Measurements from ENCODE around the gene SLC28A1.

The SLC28A1 gene

GRCh38 chr15:84908564-84908963 lies 24.1 kb downstream of the SLC28A1 start:
- no peak overlapping the region for H3K27ac ChIP-seq (ENCODE audit: low read depth, low read length)
- H3K27me3 ChIP-seq (ENCODE audit: control insufficient read depth in 1 of 2, insufficient read depth in 2 of 2, low read length in 2 of 2): no peaks in the 10 kb centered on the region

GRCh38 chr15:84909029-84909428 lies 24.6 kb downstream of the SLC28A1 start:
- H3K27me3 ChIP-seq (ENCODE audit: control insufficient read depth in 1 of 2, insufficient read depth in 2 of 2, low read length in 2 of 2): no peaks in the 10 kb centered on the region
- no peaks in the 10 kb centered on the region for H3K36me3 ChIP-seq (ENCODE audit: control insufficient read depth in 1 of 2, insufficient read depth in 2 of 2, low read length in 2 of 2)
- no peak overlapping the region for H3K4me3 ChIP-seq (ENCODE audit: low read depth in 1 of 2, low read length in 2 of 2)
- H3K4me1 ChIP-seq (ENCODE audit: control insufficient read depth in 1 of 2, insufficient read depth in 2 of 2, low read length in 2 of 2): peaks cover 21% of the 10 kb centered on the region in 2 donors
- no peaks in the 10 kb centered on the region for H3K9me3 ChIP-seq (ENCODE audit: control insufficient read depth in 1 of 2, low read length in 2 of 2)
- H3K27ac ChIP-seq (ENCODE audit: low read depth, low read length): no peak overlapping the region
- no peak overlapping the region for H3K9ac ChIP-seq (ENCODE audit: low read depth in 1 of 2, low read length in 2 of 2)

More at GRCh38 chr15:84908564-84908963, 24.1 kb downstream of the SLC28A1 start:
- no peak overlapping the region for H3K9ac ChIP-seq (ENCODE audit: low read depth in 1 of 2, low read length in 2 of 2)
- H3K4me1 ChIP-seq (ENCODE audit: control insufficient read depth in 1 of 2, insufficient read depth in 2 of 2, low read length in 2 of 2): peaks cover 21% of the 10 kb centered on the region in 2 donors
- no peaks in the 10 kb centered on the region for H3K36me3 ChIP-seq (ENCODE audit: control insufficient read depth in 1 of 2, insufficient read depth in 2 of 2, low read length in 2 of 2)
- no peak overlapping the region for H3K4me3 ChIP-seq (ENCODE audit: low read depth in 1 of 2, low read length in 2 of 2)
- H3K9me3 ChIP-seq (ENCODE audit: control insufficient read depth in 1 of 2, low read length in 2 of 2): no peaks in the 10 kb centered on the region

- peaks cover 0 to 5% of the 10 kb centered on the region in 2 donors for H3K36me3 ChIP-seq (ENCODE audit: control insufficient read depth in 1 of 2, insufficient read depth in 2 of 2, low read length in 2 of 2)
- no peak overlapping the region for H3K27ac ChIP-seq (ENCODE audit: low read depth, low read length)
- no peak overlapping the region for H3K9ac ChIP-seq (ENCODE audit: low read depth in 1 of 2, low read length in 2 of 2)
- H3K9me3 ChIP-seq (ENCODE audit: control insufficient read depth in 1 of 2, low read length in 2 of 2): no peaks in the 10 kb centered on the region
- H3K4me3 ChIP-seq (ENCODE audit: low read depth in 1 of 2, low read length in 2 of 2): no peak overlapping the region
- no peaks in the 10 kb centered on the region for H3K27me3 ChIP-seq (ENCODE audit: control insufficient read depth in 1 of 2, insufficient read depth in 2 of 2, low read length in 2 of 2)
- peaks cover 21 to 25% of the 10 kb centered on the region in 2 donors for H3K4me1 ChIP-seq (ENCODE audit: control insufficient read depth in 1 of 2, insufficient read depth in 2 of 2, low read length in 2 of 2)
Observed at GRCh38 chr15:84909782-84910181, 25.3 kb downstream of the SLC28A1 start.

- Histone ChIP-seq H3K9ac (ENCODE audit: low read depth in 1 of 2, low read length in 2 of 2) (no peak overlapping the region), H3K36me3 (ENCODE audit: control insufficient read depth in 1 of 2, insufficient read depth in 2 of 2, low read length in 2 of 2) (peaks cover 0 to 5% of the 10 kb centered on the region in 2 donors), H3K27ac (ENCODE audit: low read depth, low read length) (no peak overlapping the region), H3K9me3 (ENCODE audit: control insufficient read depth in 1 of 2, low read length in 2 of 2) (no peaks in the 10 kb centered on the region), H3K4me1 (ENCODE audit: control insufficient read depth in 1 of 2, insufficient read depth in 2 of 2, low read length in 2 of 2) (peaks cover 21 to 27% of the 10 kb centered on the region in 2 donors), H3K27me3 (ENCODE audit: control insufficient read depth in 1 of 2, insufficient read depth in 2 of 2, low read length in 2 of 2) (no peaks in the 10 kb centered on the region), H3K4me3 (ENCODE audit: low read depth in 1 of 2, low read length in 2 of 2) (peak overlapping the region in 1 of 2 donors; percentile 55)
Observed at GRCh38 chr15:84910928-84911623, 26.6 kb downstream of the SLC28A1 start.

- Histone ChIP-seq H3K4me3 (ENCODE audit: low read depth in 1 of 2, low read length in 2 of 2) (no peak overlapping the region), H3K36me3 (ENCODE audit: control insufficient read depth in 1 of 2, insufficient read depth in 2 of 2, low read length in 2 of 2) (peaks cover 0 to 5% of the 10 kb centered on the region in 2 donors), H3K4me1 (ENCODE audit: control insufficient read depth in 1 of 2, insufficient read depth in 2 of 2, low read length in 2 of 2) (peaks cover 21 to 27% of the 10 kb centered on the region in 2 donors), H3K9me3 (ENCODE audit: control insufficient read depth in 1 of 2, low read length in 2 of 2) (no peaks in the 10 kb centered on the region), H3K27me3 (ENCODE audit: control insufficient read depth in 1 of 2, insufficient read depth in 2 of 2, low read length in 2 of 2) (no peaks in the 10 kb centered on the region), H3K27ac (ENCODE audit: low read depth, low read length) (peak overlapping the region; percentile 55), H3K9ac (ENCODE audit: low read depth in 1 of 2, low read length in 2 of 2) (peak overlapping the region in 1 of 2 donors; percentile 35)
Observed at GRCh38 chr15:84911879-84912660, 27.6 kb downstream of the SLC28A1 start.

GRCh38 chr15:84913360-84913723 lies 28.9 kb downstream of the SLC28A1 start:
- peaks cover 21 to 29% of the 10 kb centered on the region in 2 donors for H3K4me1 ChIP-seq (ENCODE audit: control insufficient read depth in 1 of 2, insufficient read depth in 2 of 2, low read length in 2 of 2)

GRCh38 chr15:84914351-84914750 lies 29.9 kb downstream of the SLC28A1 start:
- Histone ChIP-seq H3K27ac (ENCODE audit: low read depth, low read length) (no peak overlapping the region), H3K4me1 (ENCODE audit: control insufficient read depth in 1 of 2, insufficient read depth in 2 of 2, low read length in 2 of 2) (peaks cover 21 to 30% of the 10 kb centered on the region in 2 donors), H3K4me3 (ENCODE audit: low read depth in 1 of 2, low read length in 2 of 2) (no peak overlapping the region), H3K27me3 (ENCODE audit: control insufficient read depth in 1 of 2, insufficient read depth in 2 of 2, low read length in 2 of 2) (no peaks in the 10 kb centered on the region), H3K9me3 (ENCODE audit: control insufficient read depth in 1 of 2, low read length in 2 of 2) (no peaks in the 10 kb centered on the region), H3K36me3 (ENCODE audit: control insufficient read depth in 1 of 2, insufficient read depth in 2 of 2, low read length in 2 of 2) (peaks cover 0 to 5% of the 10 kb centered on the region in 2 donors), H3K9ac (ENCODE audit: low read depth in 1 of 2, low read length in 2 of 2) (peak overlapping the region in 1 of 2 donors; percentile 6)

More at GRCh38 chr15:84913360-84913723, 28.9 kb downstream of the SLC28A1 start:
- no peak overlapping the region for H3K9ac ChIP-seq (ENCODE audit: low read depth in 1 of 2, low read length in 2 of 2)
- H3K9me3 ChIP-seq (ENCODE audit: control insufficient read depth in 1 of 2, low read length in 2 of 2): no peaks in the 10 kb centered on the region
- H3K27ac ChIP-seq (ENCODE audit: low read depth, low read length): peak overlapping the region; percentile 55
- H3K36me3 ChIP-seq (ENCODE audit: control insufficient read depth in 1 of 2, insufficient read depth in 2 of 2, low read length in 2 of 2): peaks cover 0 to 5% of the 10 kb centered on the region in 2 donors
- no peaks in the 10 kb centered on the region for H3K27me3 ChIP-seq (ENCODE audit: control insufficient read depth in 1 of 2, insufficient read depth in 2 of 2, low read length in 2 of 2)
- H3K4me3 ChIP-seq (ENCODE audit: low read depth in 1 of 2, low read length in 2 of 2): no peak overlapping the region

GRCh38 chr15:84914909-84915605 lies 30.6 kb downstream of the SLC28A1 start:
- Histone ChIP-seq H3K9ac (ENCODE audit: low read depth in 1 of 2, low read length in 2 of 2) (peak overlapping the region in 1 of 2 donors; percentile 6), H3K4me3 (ENCODE audit: low read depth in 1 of 2, low read length in 2 of 2) (no peak overlapping the region), H3K27me3 (ENCODE audit: control insufficient read depth in 1 of 2, insufficient read depth in 2 of 2, low read length in 2 of 2) (no peaks in the 10 kb centered on the region), H3K4me1 (ENCODE audit: control insufficient read depth in 1 of 2, insufficient read depth in 2 of 2, low read length in 2 of 2) (peaks cover 21 to 30% of the 10 kb centered on the region in 2 donors), H3K36me3 (ENCODE audit: control insufficient read depth in 1 of 2, insufficient read depth in 2 of 2, low read length in 2 of 2) (peaks cover 0 to 5% of the 10 kb centered on the region in 2 donors), H3K9me3 (ENCODE audit: control insufficient read depth in 1 of 2, low read length in 2 of 2) (no peaks in the 10 kb centered on the region), H3K27ac (ENCODE audit: low read depth, low read length) (no peak overlapping the region)

- Histone ChIP-seq H3K4me3 (ENCODE audit: low read depth in 1 of 2, low read length in 2 of 2) (no peak overlapping the region), H3K9me3 (ENCODE audit: control insufficient read depth in 1 of 2, low read length in 2 of 2) (no peaks in the 10 kb centered on the region), H3K36me3 (ENCODE audit: control insufficient read depth in 1 of 2, insufficient read depth in 2 of 2, low read length in 2 of 2) (peaks cover 0 to 5% of the 10 kb centered on the region in 2 donors), H3K4me1 (ENCODE audit: control insufficient read depth in 1 of 2, insufficient read depth in 2 of 2, low read length in 2 of 2) (peaks cover 20 to 29% of the 10 kb centered on the region in 2 donors), H3K9ac (ENCODE audit: low read depth in 1 of 2, low read length in 2 of 2) (no peak overlapping the region), H3K27ac (ENCODE audit: low read depth, low read length) (no peak overlapping the region), H3K27me3 (ENCODE audit: control insufficient read depth in 1 of 2, insufficient read depth in 2 of 2, low read length in 2 of 2) (no peaks in the 10 kb centered on the region)
Observed at GRCh38 chr15:84915606-84915958, 31.1 kb downstream of the SLC28A1 start.

- H3K27ac ChIP-seq (ENCODE audit: low read depth, low read length): no peak overlapping the region
- H3K27me3 ChIP-seq (ENCODE audit: control insufficient read depth in 1 of 2, insufficient read depth in 2 of 2, low read length in 2 of 2): no peaks in the 10 kb centered on the region
- H3K4me1 ChIP-seq (ENCODE audit: control insufficient read depth in 1 of 2, insufficient read depth in 2 of 2, low read length in 2 of 2): peaks cover 3 to 11% of the 10 kb centered on the region in 2 donors
- peaks cover 0 to 5% of the 10 kb centered on the region in 2 donors for H3K36me3 ChIP-seq (ENCODE audit: control insufficient read depth in 1 of 2, insufficient read depth in 2 of 2, low read length in 2 of 2)
- H3K9ac ChIP-seq (ENCODE audit: low read depth in 1 of 2, low read length in 2 of 2): no peak overlapping the region
- H3K4me3 ChIP-seq (ENCODE audit: low read depth in 1 of 2, low read length in 2 of 2): no peak overlapping the region
- H3K9me3 ChIP-seq (ENCODE audit: control insufficient read depth in 1 of 2, low read length in 2 of 2): no peaks in the 10 kb centered on the region
Observed at GRCh38 chr15:84917452-84917851, 33.0 kb downstream of the SLC28A1 start.

Data from duodenal mucosa (tissue), 2 donors.